Endometrial microvascular endothelial cells (primary cell): ENCODE results near the gene STPG1. TPM values are rescaled to one million over a fixed set of nuclear protein-coding genes. Genes with fewer than 3 reads are reported as not detected.

ENCODE experiments used
- in situ Hi-C: cut with HindIII; loops from 2 replicates; pipeline ENCODE4 v1.10.0; 2017; ENCODE audit warnings: low sequenced_read_pairs, low pct_unique_long_range_greater_than_20kb; ENCODE audit errors: inconsistent ontology term
- total RNA-seq: library from RNA; depleted of rRNA; stranded (reverse); fragments of >200 nt; gene quantifications from one replicate; pipeline ENCODE4 v1.2.3, GENCODE V29; 2015; ENCODE audit errors: inconsistent ontology term

The STPG1 gene
- total RNA-seq, 1 donor from 2014 or later, result 4.1 TPM

- in situ Hi-C loops, result no loop called here
These were observed 31.4 kb downstream of the STPG1 start for GRCh38 chr1:24382165-24382577.

GRCh38 chr1:24381256-24381655 lies 32.3 kb downstream of the STPG1 start:
- in situ Hi-C loops, result no loop called here

- in situ Hi-C loops, result no loop called here
These were observed 33.1 kb downstream of the STPG1 start for GRCh38 chr1:24380508-24380907.

GRCh38 chr1:24379733-24380315 lies 33.8 kb downstream of the STPG1 start:
- in situ Hi-C loops, result no loop called here

GRCh38 chr1:24374891-24375786 lies 38.4 kb downstream of the STPG1 start:
- in situ Hi-C loops, result no loop called here

- in situ Hi-C loops, result no loop called here
These were observed 39.9 kb downstream of the STPG1 start for GRCh38 chr1:24373710-24374109.

GRCh38 chr1:24373044-24373443 lies 40.5 kb downstream of the STPG1 start:
- in situ Hi-C loops, result no loop called here

GRCh38 chr1:24369801-24370200 lies 43.8 kb downstream of the STPG1 start:
- in situ Hi-C loops, result no loop called here

GRCh38 chr1:24369199-24369598 lies 44.4 kb downstream of the STPG1 start:
- in situ Hi-C loops, result no loop called here

GRCh38 chr1:24366707-24367106 lies 46.9 kb downstream of the STPG1 start:
- in situ Hi-C loops, result no loop called here

- in situ Hi-C loops, result no loop called here
These were observed 48.5 kb downstream of the STPG1 start for GRCh38 chr1:24364975-24365678.

- in situ Hi-C loops, result no loop called here
These were observed 49.0 kb downstream of the STPG1 start for GRCh38 chr1:24364605-24364974.

- in situ Hi-C loops, result no loop called here
These were observed 49.6 kb downstream of the STPG1 start for GRCh38 chr1:24363994-24364393.

GRCh38 chr1:24362982-24363614 lies 50.5 kb downstream of the STPG1 start:
- in situ Hi-C loops, result no loop called here

- in situ Hi-C loops, result no loop called here
These were observed 51.2 kb downstream of the STPG1 start for GRCh38 chr1:24362396-24362795.

GRCh38 chr1:24361811-24362210 lies 51.8 kb downstream of the STPG1 start:
- in situ Hi-C loops, result no loop called here

- in situ Hi-C loops, result no loop called here
These were observed 52.9 kb downstream of the STPG1 start for GRCh38 chr1:24360681-24361080.

- in situ Hi-C loops, result no loop called here
These were observed 56.5 kb downstream of the STPG1 start for GRCh38 chr1:24357038-24357437.

GRCh38 chr1:24355466-24355865 lies 58.1 kb downstream of the STPG1 start:
- in situ Hi-C loops, result no loop called here
